NCI-H1048 (cell line): ENCODE data around the gene DDX39A.
"Not testable (repeated sequence)": the region's sequence is repeated elsewhere in the genome, so short reads cannot be mapped to it uniquely, and the experiment has no call there.

Source experiments
- DNase-seq: peaks from one replicate; lab custom pipeline; 2025; lab: John Stamatoyannopoulos, UW

DDX39A gene

DNA sequence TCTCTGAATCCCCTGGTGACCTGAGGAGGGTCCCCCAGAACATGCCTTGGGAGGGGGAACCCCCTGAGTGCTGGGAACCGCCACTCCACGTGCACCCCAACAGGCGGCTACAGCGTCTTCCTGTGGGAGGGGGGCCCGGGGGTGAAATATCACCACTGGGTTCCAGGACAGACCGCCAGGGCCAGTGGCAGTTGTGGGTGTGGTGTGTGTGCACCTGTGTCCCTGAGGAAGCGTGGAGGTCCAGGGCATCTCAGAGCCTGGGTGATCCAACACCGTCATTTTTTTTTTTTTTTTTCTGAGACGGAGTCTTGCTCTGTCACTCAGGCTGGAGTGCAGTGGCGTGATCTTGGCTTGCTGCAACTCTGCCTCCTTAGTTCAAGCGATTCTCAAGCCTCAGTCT, 33.6 kb downstream of the DDX39A start:
- DNase-seq, result no peak

DNA sequence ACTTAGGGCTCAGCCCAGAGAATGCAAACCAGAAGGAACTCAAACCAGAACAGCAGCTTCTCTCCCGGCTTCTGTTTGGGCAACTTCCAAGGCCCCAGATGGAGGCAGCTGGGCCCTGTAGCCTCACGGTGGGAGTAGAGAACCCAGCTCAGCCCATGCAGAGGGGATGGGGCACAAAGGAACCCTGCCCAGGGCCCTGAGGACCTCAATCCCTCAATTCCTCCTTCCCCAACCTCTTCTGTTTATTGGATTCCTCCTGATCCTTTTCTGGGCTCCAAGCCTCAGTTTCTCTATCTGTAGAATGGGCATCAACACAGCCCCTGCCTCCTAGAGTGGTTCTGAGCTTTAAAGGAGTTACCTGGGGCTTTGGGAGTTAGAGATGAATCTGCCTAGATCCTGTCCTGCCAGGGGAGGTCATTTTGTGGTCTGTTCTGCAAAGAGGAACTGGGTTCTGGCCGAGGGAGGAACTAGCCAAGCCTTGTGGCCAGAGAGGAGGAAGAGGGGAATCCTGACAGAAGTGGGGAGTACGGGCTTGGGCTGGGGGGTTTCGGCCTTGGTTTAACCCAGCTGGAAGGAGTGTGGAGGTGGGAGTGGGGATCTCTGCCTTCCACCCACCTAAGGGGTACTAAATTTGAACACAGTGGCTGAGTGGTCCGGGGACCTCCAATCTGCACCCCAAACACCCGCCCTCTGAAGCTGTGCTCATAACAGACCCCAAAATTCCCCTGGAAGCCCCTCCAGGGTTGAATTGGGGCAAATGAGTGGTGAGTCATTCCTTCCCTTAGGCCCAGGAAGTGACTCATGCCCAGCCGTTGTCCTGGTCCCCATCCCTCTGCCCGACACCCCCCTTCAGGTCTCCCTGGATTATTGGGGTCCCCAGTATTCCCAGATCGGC, 35.2 kb downstream of the DDX39A start:
- no peak for DNase-seq

DNA sequence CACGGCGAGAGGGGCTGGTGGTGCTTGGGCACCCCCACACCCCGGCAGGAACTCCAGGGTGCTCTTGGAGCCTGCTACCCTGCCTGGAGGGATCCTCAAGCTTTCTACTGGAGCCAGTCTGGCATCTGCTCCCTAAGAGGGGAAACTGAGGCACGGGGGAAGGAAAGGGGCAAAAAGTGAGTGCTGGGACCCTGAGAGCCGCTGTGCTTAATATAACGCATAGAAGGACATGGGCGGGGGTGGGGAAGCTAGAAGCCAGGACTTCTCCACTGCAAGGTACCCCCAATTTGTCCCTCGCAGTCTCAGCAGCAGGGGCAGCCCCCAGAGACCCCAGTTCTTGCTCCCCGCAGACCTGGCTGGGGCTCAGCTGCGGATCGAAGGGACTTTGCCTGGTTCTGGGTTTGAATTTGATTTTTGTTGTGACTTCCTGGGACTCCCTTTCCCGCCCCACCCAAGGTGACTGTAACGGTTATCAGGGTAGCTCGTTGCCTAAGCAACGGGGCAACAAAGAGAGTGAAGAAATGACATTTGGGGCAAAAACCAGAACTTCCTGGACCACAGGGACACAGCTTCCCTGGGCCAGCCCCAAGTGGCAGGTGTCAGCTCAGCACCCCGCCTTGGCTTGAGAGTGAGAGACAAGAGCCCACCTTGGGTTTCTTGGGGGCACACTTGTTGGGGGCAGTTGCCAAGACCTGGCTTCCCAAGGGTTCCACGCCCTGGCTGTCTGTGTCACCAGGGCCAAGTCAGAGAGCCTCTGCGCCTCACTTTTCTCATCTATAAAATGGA, 37.3 kb downstream of the DDX39A start:
- no peak for DNase-seq

DNA sequence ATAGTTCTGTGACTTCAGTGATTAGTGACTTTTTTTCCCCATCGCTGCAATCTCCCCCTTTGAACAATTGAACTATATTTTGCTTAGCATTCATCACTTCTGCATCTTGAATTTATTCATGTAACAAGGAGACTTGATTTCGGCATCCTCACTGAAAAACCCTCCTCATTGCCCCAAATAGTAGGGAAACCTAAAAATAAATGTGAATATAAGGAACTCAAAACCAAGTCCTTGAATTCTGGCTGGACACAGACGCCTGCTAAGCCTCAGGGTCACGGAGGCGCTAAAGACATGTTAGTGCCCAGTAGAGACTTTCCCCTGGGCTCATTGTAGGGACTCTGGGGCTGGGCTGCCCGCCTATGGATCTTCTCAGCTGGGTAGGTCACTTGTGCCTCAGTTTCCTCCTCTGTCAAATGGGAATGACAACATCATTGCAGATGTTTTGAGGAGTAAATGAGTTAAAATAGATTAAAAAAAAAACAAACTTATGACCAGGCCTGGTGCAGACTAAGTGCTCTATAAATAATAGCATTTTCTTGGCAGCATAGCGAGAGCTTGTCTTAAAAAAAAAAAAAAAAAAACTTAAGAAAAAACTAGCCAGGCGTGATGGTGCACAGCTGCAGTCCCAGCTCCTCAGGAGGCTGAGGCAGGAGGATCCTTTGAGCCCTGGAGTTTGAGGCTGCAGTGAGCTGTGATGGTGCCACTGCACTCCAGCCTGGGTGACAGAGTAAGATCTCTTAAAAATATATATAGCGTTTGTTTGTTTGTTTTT, 39.7 kb downstream of the DDX39A start:
- DNase-seq, result no peak

DNA sequence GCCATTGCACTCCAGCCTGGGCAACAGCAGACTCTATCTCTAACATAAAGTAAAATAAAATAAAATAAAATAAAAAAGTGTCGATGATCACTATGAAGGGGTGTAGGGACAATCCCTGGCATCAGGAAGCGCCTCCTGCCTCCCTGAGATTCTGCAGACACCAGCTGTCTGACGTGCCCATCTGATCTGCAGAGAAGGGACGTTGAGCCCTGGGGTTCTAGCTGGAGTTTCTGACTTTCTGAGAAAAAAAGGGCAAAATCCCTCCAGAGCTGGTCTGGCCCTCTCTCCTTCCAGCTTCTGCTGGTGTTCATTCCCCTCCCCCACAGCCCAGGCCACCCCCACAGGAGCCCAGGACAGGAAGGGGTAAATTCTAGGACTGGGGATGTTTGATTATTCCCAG, 40.3 kb downstream of the DDX39A start:
- DNase-seq, result no peak

DNA sequence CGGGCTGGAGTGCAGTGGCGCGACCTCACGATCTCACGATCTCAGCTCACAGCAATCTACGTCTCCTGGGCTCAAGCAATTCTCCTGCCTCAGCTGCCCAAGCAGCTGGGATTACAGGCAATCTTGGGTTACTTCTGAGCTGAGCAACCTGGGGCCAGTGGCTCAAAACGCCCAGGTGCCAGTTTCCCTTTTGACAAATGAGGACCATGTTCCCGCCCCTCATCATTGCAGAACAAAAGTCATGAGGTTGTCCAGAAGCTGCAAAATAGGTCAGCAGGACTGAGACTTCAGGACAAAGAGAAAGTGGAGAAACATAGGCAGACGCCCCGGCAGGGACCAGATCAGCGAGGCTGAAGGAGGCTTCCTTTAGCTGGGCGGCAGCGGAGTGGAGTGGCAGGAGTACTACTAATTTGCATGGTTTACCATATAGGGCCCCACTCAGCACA, 41.2 kb downstream of the DDX39A start:
- DNase-seq, result no peak

DNA sequence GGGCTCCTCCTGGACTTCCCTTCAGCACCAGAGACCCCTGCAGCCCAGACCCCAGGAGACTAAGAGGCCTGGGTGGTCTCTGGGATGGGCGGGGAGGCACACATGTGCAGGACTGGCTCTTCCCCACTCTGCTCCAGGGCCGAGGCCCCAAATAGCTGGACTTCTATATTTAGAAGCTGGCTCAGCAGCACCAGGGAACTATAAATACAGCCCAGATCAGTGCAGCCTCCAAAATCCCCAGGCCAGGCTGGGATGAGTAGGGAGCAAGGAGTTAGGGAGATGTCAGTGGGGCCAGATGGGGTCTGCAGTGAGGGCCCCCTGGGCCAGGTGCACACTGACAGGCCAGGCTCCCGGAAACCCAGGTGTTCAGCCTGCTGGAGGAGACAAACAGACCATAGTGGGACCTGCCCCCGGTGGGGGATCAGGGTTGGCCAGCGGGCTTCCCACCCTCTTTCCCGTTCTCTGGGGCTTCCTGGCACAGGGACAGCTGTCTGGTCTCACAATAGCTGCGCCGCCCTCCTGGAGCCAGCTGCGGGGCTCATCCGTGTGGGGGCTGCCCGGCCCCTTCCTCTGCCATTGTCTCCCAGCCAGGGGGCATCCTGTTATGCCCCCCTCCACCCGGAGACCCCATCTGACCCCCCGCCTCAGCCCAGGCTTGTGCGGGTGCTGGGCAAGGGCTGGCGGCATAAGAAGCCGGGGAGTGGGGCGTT, 43.4 kb downstream of the DDX39A start:
- no peak for DNase-seq

DNA sequence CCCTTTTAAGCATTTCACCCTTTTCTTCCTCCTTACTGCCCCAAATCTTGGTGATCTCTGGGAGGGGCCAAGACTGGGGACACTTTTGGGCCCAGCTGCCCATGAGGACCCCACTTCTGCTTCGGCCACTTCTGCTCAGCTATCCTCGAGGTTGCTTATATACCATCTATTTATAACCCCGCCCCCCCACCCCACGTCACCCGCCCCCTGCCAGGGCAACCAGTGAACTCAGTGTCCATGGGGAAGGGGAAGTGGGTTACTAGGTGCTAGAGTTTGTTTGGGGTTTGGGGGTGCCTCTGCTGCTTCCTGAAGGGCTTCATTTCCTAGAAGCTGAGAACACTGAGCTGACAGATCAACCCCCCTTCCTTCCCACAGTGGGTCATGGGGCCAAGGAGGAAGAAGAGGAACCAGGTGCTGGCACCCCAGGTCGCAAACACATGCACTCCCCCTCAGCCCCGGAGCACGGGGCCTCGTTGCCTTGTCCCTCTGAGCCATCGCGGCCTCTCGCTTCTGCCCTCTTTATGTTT, 44.0 kb downstream of the DDX39A start:
- DNase-seq, result no peak

DNA sequence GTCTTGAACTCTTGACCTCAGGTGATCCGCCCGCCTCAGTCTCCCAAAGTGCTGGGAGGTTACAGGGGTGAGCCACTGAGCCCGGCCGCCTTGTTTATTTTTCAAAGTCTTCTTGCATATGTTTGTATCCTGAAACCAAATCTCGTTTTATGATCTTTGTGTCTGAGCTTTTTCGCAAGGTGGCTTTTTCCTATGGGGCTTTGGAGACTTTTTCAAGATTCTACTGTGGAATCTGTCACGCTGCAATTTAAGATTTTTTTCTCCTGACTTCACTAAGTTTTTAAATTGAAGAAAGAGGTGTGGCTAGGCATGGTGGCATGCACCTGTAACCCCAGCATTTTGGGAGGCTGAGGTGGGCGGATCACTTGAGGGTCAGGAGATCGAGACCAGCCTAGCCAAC, 44.8 kb downstream of the DDX39A start:
- not testable (repeated sequence) for DNase-seq

DNA sequence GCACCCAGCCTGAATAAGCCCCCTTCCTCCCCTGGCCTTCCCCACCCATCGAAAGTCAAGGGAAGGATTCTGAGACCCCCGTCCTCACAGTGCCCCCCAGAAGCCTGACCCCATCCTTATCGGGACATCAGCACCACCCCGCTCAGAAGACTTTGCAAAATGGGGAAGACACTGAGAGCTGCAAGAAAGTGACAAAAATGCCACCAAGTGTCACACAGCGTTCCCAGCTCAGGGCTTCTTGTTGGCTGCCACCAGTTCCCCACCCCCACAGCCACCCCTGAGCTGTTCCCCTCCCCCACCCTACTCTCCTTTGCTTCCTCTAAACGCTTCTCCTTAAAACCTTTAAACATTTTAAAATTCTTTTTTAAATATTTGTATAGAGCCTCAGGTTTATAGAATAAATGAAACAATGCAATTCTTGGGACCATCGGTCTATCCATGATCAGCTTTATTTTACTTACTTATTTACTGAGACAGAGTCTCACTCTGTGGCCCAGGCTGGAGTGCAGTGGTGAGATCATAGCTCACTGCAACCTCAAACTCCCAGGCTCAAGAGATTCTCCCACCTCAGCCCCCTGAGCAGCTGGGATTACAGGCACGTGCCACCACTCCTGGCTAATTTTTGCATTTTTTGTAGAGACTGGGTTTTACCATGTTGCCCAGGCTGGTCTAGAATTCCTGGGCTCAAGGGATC, 46.6 kb downstream of the DDX39A start:
- DNase-seq, result not testable (repeated sequence)

DNA sequence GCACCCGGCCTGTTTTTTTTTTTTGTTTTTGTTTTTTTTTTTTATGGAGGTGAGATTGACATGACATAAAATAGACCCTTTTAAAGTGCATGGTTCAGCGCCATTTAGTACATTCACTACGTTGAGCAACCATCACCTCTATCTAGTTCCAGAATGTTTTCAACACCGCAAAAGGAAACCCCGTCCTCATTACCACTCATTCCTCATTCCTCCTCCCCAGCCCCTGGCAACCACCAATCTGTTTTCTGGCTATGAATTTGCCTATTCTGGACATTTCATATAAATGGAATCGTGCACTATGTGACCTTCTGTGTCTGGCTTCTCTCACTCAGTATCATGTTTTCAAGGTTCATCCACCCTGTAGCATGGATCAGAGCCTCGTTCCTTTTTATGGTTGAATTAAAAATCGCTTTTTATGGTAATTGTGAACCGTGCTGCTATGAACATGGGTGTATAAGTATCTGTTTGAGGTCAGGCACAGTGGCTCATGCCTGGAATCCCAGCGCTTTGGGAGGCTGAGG, 47.8 kb downstream of the DDX39A start:
- no peak for DNase-seq

DNA sequence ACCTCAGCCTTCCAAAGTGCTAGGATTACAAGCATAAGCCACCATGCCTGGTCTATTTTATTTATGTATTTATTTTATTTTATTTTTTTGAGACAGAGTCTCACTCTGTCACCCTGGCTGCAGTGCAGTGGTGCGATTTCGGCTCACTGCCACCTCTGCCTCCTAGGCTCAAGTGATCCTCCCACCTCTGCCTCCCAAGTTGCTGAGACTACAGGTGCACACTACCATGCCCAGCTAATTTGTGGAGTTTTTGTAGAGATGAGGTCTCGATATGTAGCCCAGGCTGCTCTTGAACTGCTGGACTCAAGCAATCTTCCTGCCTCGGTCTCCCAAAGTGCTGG, 48.2 kb downstream of the DDX39A start:
- no peak for DNase-seq

DNA sequence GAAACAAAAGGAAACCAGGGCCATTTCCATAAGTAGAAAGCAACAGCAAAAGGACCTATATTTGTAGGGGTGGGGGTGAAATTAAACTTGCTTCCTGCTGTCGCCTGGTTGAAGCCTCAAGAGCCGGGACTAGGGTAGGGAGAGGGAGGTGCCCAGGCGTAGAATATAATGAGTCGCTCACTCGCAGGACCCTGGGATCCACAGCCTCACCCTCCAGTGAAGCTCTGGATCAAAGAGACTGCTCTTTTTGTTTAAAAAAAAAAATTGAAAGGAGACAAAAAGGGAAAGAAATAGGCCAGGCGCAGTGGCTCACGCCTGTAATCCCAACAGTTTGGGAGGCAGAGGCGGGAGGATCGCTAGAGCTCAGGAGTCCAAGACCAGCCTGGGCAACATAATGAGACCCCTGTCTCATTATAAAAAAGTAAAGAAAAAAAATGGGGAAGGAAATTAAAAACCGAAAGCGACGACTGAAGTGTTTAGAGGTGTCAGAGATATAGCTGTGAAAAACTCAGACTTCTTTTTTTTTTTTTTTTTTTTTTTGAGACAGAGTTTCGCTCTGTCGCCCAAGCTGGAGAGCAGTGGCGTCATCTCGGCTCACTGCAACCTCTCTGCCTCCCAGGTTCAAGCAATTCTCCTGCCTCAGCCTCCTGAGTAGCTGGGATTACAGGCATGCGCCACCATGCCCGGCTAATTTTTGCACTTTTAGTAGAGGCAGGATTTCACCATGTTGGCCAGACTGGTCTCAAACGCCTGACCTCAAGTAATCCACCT, 48.8 kb downstream of the DDX39A start:
- no peak for DNase-seq

DNA sequence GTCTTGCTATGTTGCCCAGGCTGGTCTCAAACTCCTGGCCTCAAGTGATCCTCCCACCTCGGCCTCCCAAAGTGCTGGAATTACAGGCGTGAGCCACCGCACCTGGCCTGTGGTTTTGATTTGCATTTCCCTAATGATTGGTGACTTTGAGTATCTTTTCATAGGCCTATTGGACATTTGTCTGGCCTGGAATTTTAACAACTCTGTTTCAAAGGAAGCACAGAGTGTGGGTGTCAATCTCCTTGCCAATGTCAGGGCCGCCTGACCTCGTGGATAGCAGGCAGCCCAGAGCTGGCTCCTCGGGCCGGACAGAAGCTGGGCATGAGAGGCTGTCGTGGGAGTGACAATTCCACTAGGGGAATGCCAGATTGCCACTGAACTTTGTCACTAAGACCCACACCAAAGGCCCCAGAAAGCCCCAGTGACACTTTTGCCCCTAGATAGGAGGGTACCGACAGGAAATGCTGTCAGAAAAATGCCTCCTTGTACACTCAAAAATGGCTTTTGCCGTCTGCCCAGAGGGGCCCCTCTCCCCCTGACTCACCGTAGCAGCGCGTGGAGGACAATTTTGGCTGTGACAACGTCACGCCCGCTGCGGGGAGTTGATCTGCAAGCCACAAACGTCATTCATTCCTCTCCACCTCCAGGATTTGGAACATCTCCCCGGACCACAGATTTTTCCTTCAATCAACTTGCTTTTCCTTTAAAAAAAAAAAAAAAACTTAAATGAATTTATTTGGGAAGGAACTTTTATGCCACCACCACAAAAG, 49.6 kb downstream of the DDX39A start:
- DNase-seq, result no peak

DNA sequence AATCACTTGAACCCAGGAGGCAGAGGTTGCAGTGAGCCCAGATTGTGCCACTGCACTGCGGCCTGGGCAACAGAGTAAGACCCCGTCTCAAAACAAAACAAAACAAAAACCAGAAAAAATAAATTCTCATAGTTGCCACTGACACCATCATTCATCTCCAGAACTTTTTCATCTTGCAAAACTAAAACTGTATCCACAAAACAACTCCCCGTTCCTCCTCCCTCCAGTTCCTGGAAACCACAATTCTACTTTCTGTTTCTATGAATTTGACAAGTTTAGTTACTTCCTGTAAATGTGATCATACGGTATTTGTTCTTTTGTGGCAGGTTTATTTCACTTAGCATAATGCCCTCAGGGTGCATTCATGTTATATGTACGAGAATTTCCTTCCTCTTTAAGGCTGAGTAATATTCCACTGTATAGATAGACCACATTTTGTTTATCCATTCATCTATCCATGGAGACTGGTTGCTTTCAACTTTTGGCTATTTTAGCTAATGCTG, 51.1 kb downstream of the DDX39A start:
- DNase-seq, result no peak

DNA sequence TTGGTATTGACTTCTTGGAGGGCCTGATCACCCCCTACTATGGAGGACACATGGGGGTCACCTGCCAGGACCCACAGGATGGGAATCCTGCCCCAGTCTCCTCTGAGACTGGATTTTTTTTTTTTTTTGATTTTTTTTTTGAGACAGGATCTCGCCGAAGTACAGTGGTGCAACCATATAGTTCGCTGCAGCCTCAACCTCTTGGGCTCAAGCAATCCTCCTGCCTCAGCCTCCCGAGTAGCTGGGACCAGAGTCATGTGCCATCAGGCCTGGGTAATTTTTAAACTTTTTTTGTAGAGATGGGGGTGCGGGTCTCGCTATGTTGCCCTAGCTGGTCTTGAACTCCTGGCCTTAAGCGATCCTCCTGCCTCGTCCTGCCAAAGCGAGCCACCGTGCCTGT, 52.1 kb downstream of the DDX39A start:
- DNase-seq, result no peak

DNA sequence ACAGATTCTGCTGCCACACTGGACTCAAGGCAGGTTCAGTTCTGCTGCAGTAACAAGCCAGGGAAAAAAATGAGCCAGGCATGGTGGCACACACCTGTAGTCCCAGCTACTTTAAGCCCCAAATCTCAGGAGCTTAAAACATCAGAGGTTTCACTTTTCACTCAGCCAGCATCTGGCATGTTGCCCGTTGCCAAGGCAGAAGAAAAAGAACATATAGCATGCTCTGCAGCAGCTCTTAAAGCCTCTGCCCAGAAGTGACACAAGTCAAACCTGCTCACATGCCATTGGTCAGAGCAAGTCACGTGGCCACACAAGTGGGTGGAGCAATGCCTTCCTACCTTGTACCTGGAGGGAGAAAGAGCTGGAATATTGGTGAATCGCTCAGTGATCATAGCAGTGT, 52.6 kb downstream of the DDX39A start:
- peak; percentile 72 for DNase-seq

DNA sequence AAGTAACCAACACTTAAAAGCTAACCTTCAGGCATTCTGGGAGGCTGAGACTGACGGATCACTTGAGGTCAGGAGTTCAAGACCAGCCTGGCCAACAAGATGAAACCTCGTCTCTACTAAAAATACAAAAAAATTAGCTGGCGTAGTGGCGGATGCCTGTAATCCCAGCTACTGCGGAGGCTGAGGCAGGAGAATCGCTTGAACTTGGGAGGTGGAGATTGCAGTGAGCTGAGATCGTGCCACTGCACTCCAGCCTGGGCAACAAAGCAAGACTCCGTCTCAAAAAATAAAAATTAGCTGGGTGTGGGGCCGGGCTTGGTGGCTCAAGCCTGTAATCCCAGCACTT, 55.1 kb downstream of the DDX39A start:
- DNase-seq, result not testable (repeated sequence)
